ENCODE results near the gene RFWD3. TPM values are rescaled to one million over a fixed set of nuclear protein-coding genes. Genes with fewer than 3 reads are reported as not detected.

Gene RFWD3
- total RNA-seq, 1 experiment from 2014 or later, result 36.3 TPM

GRCh38 chr16:74577882-74578366 is 88.8 kb downstream of the RFWD3 start:
- no peak overlapping the region for H3K9ac ChIP-seq (ENCODE audit: low read length)
- H3K4me2 ChIP-seq (ENCODE audit: low read depth, low read length, poor library complexity, severe bottlenecking), result no peak overlapping the region
- H3K36me3 ChIP-seq (ENCODE audit: insufficient read depth, low read length), result no peaks in the 10 kb centered on the region
- peaks cover 12% of the 10 kb centered on the region for H3K4me1 ChIP-seq (ENCODE audit: low read length)
- no peak overlapping the region for H3K4me3 ChIP-seq (ENCODE audit: low read length)
- no peaks in the 10 kb centered on the region for H3K27me3 ChIP-seq (ENCODE audit: low read length)
- no peaks in the 10 kb centered on the region for H3K9me2 ChIP-seq (replicated peaks; ENCODE audit: insufficient read depth, low read length)
- H3K79me2 ChIP-seq (ENCODE audit: low read length), result peaks cover 98% of the 10 kb centered on the region
- no peak for DNase-seq
- H2AFZ ChIP-seq (ENCODE audit: low read length), result no peak overlapping the region
- no peaks in the 10 kb centered on the region for H4K20me1 ChIP-seq (ENCODE audit: insufficient read depth, low read depth, low read length)
- H3K27ac ChIP-seq (ENCODE audit: low read length), result no peak overlapping the region
- H3K9me3 ChIP-seq (ENCODE audit: low read length), result no peaks in the 10 kb centered on the region

GRCh38 chr16:74575807-74576643 is 90.7 kb downstream of the RFWD3 start:
- Histone ChIP-seq H3K9me3 (ENCODE audit: low read length) (no peaks in the 10 kb centered on the region), H3K4me1 (ENCODE audit: low read length) (peaks cover 14% of the 10 kb centered on the region), H3K4me2 (ENCODE audit: low read depth, low read length, poor library complexity, severe bottlenecking) (no peak overlapping the region), H3K9ac (ENCODE audit: low read length) (no peak overlapping the region), H3K4me3 (ENCODE audit: low read length) (no peak overlapping the region), H3K79me2 (ENCODE audit: low read length) (peaks cover 99% of the 10 kb centered on the region), H3K27me3 (ENCODE audit: low read length) (no peaks in the 10 kb centered on the region), H4K20me1 (ENCODE audit: insufficient read depth, low read depth, low read length) (no peaks in the 10 kb centered on the region), H2AFZ (ENCODE audit: low read length) (no peak overlapping the region), H3K36me3 (ENCODE audit: insufficient read depth, low read length) (no peaks in the 10 kb centered on the region), H3K9me2 (replicated peaks; ENCODE audit: insufficient read depth, low read length) (no peaks in the 10 kb centered on the region), H3K27ac (ENCODE audit: low read length) (no peak overlapping the region)
- DNase-seq, result no peak

GRCh38 chr16:74575175-74575806 is 91.4 kb downstream of the RFWD3 start:
- H3K4me1 ChIP-seq (ENCODE audit: low read length), result peaks cover 14% of the 10 kb centered on the region

GRCh38 chr16:74574146-74574545 is 92.5 kb downstream of the RFWD3 start:
- Histone ChIP-seq H3K4me1 (ENCODE audit: low read length) (peaks cover 14% of the 10 kb centered on the region), H3K36me3 (ENCODE audit: insufficient read depth, low read length) (no peaks in the 10 kb centered on the region), H3K27ac (ENCODE audit: low read length) (no peak overlapping the region), H3K9ac (ENCODE audit: low read length) (no peak overlapping the region), H2AFZ (ENCODE audit: low read length) (no peak overlapping the region), H3K4me2 (ENCODE audit: low read depth, low read length, poor library complexity, severe bottlenecking) (no peak overlapping the region), H3K9me3 (ENCODE audit: low read length) (no peaks in the 10 kb centered on the region), H3K79me2 (ENCODE audit: low read length) (peaks cover 99% of the 10 kb centered on the region), H3K27me3 (ENCODE audit: low read length) (no peaks in the 10 kb centered on the region), H3K4me3 (ENCODE audit: low read length) (no peak overlapping the region), H3K9me2 (replicated peaks; ENCODE audit: insufficient read depth, low read length) (no peaks in the 10 kb centered on the region), H4K20me1 (ENCODE audit: insufficient read depth, low read depth, low read length) (no peaks in the 10 kb centered on the region)
- DNase-seq, result no peak

More at GRCh38 chr16:74575175-74575806, 91.4 kb downstream of the RFWD3 start:
- DNase-seq, result no peak
- Histone ChIP-seq H4K20me1 (ENCODE audit: insufficient read depth, low read depth, low read length) (no peaks in the 10 kb centered on the region), H3K27me3 (ENCODE audit: low read length) (no peaks in the 10 kb centered on the region), H3K79me2 (ENCODE audit: low read length) (peaks cover 99% of the 10 kb centered on the region), H3K4me2 (ENCODE audit: low read depth, low read length, poor library complexity, severe bottlenecking) (no peak overlapping the region), H3K9ac (ENCODE audit: low read length) (no peak overlapping the region), H3K9me3 (ENCODE audit: low read length) (no peaks in the 10 kb centered on the region), H3K4me3 (ENCODE audit: low read length) (no peak overlapping the region), H3K36me3 (ENCODE audit: insufficient read depth, low read length) (no peaks in the 10 kb centered on the region), H3K9me2 (replicated peaks; ENCODE audit: insufficient read depth, low read length) (no peaks in the 10 kb centered on the region), H2AFZ (ENCODE audit: low read length) (no peak overlapping the region), H3K27ac (ENCODE audit: low read length) (no peak overlapping the region)

GRCh38 chr16:74573622-74574021 is 93.1 kb downstream of the RFWD3 start:
- Histone ChIP-seq H3K9me2 (replicated peaks; ENCODE audit: insufficient read depth, low read length) (no peaks in the 10 kb centered on the region), H3K36me3 (ENCODE audit: insufficient read depth, low read length) (no peaks in the 10 kb centered on the region)

More at GRCh38 chr16:74573622-74574021, 93.1 kb downstream of the RFWD3 start:
- DNase-seq, result no peak
- Histone ChIP-seq H3K27me3 (ENCODE audit: low read length) (no peaks in the 10 kb centered on the region), H2AFZ (ENCODE audit: low read length) (no peak overlapping the region), H3K4me2 (ENCODE audit: low read depth, low read length, poor library complexity, severe bottlenecking) (no peak overlapping the region), H3K9me3 (ENCODE audit: low read length) (no peaks in the 10 kb centered on the region), H3K4me1 (ENCODE audit: low read length) (peaks cover 14% of the 10 kb centered on the region), H3K9ac (ENCODE audit: low read length) (no peak overlapping the region), H4K20me1 (ENCODE audit: insufficient read depth, low read depth, low read length) (no peaks in the 10 kb centered on the region), H3K79me2 (ENCODE audit: low read length) (peaks cover 99% of the 10 kb centered on the region), H3K27ac (ENCODE audit: low read length) (no peak overlapping the region), H3K4me3 (ENCODE audit: low read length) (no peak overlapping the region)

Other genes starting within 250 kb of the RFWD3 start
- 4.5 and 6.0 TPM in 2 replicates for gene CLEC18B, start 245.4 kb downstream of the RFWD3 start, total RNA-seq (2014; rRNA removed; shearing (Covaris generic); ENCODE audit: low replicate concordance)
- 65.2 and 87.8 TPM in 2 replicates for gene GLG1, start 59.8 kb downstream of the RFWD3 start, total RNA-seq (2014; rRNA removed; shearing (Covaris generic); ENCODE audit: low replicate concordance)
- 2.2 and 4.7 TPM in 2 replicates for gene MLKL, start 34.0 kb upstream of the RFWD3 start, total RNA-seq (2014; rRNA removed; shearing (Covaris generic); ENCODE audit: low replicate concordance)
- gene FA2H, start 107.9 kb upstream of the RFWD3 start, total RNA-seq (2014; rRNA removed; shearing (Covaris generic); ENCODE audit: low replicate concordance), result not detected in 2 replicates